Measurements from ENCODE around the gene TMX2.

- TF ChIP-seq CTCF (IDR thresholded peaks at IDR 0.05) (no peak), POLR2A (IDR thresholded peaks at IDR 0.05) (no peak)
Measured at GRCh38 chr11:57675176-57675941, 37.0 kb upstream of the TMX2 start.
